DND-41 (cell line): ENCODE data around the gene ZNRF2.
"Not testable (repeated sequence)": the region's sequence is repeated elsewhere in the genome, so short reads cannot be mapped to it uniquely, and the experiment has no call there.

Source experiments
- ATAC-seq: fragments of 200-7000 bp; cut with Tn5 transposase; 3 replicates; pipeline ENCODE4 v1.9.1; 2021; ENCODE audit warnings: low read depth; ENCODE audit not compliant: insufficient read depth
- DNase-seq: peaks from one replicate; pipeline ENCODE4 v3.0.0-alpha.2; 2020
- H2AFZ ChIP-seq: 2 replicates; pipeline ENCODE4 v1.6.0; 2012; ENCODE audit warnings: low read depth, low read length
- H3K27ac ChIP-seq: 2 replicates; pipeline ENCODE4 v1.5.1; 2012; ENCODE audit warnings: low read length, inconsistent platforms
- H3K27me3 ChIP-seq: fragments of 200-600 bp; sonication (generic); 2 replicates; pipeline ENCODE4 v1.6.0; 2012; ENCODE audit warnings: low read length, mild to moderate bottlenecking, inconsistent platforms; ENCODE audit not compliant: insufficient read depth, poor library complexity
- H3K36me3 ChIP-seq: 2 replicates; pipeline ENCODE4 v1.5.1; 2012; ENCODE audit warnings: low read length, inconsistent platforms; ENCODE audit not compliant: insufficient read depth
- H3K4me1 ChIP-seq: 2 replicates; pipeline ENCODE4 v1.5.1; 2012; ENCODE audit warnings: mild to moderate bottlenecking, low read length; ENCODE audit not compliant: insufficient read depth
- H3K4me2 ChIP-seq: 2 replicates; pipeline ENCODE4 v1.6.0; 2012; ENCODE audit warnings: mild to moderate bottlenecking, moderate library complexity, low read length, inconsistent platforms; ENCODE audit not compliant: insufficient read depth
- H3K4me3 ChIP-seq, 2 experiments: fragments of 200-600 bp in 1 of 2; shearing (Covaris generic) in 1 of 2; 2 replicates each; pipeline ENCODE4 v1.5.1; 2012 to 2016; ENCODE audit warnings: inconsistent platforms in 2 of 2, low read length in 2 of 2, mild to moderate bottlenecking in 2 of 2, low read depth in 1 of 2, moderate library complexity in 1 of 2
- H3K79me2 ChIP-seq: 2 replicates; pipeline ENCODE4 v1.6.0; 2012; ENCODE audit warnings: low read length, inconsistent platforms; ENCODE audit not compliant: insufficient read depth
- H3K9ac ChIP-seq: 2 replicates; pipeline ENCODE4 v1.6.0; 2012; ENCODE audit warnings: low read depth, mild to moderate bottlenecking, inconsistent platforms, low read length, moderate library complexity
- H3K9me3 ChIP-seq: 2 replicates; pipeline ENCODE4 v1.5.1; 2012; ENCODE audit warnings: low read length, moderate library complexity, mild to moderate bottlenecking, inconsistent platforms; ENCODE audit not compliant: insufficient read depth, severe bottlenecking
- H4K20me1 ChIP-seq: 2 replicates; pipeline ENCODE4 v1.6.0; 2012; ENCODE audit warnings: low read length; ENCODE audit not compliant: insufficient read depth
- EZH2 ChIP-seq: IDR thresholded peaks from 3 replicates; pipeline ENCODE4 v1.6.1; 2012; ENCODE audit warnings: borderline replicate concordance, low read depth, mild to moderate bottlenecking, moderate library complexity, low read length, inconsistent platforms; ENCODE audit not compliant: severe bottlenecking
- TF ChIP-seq, protein P1 (sequence below): IDR thresholded peaks from 2 replicates; pipeline ENCODE4 v1.5.1; 2012; ENCODE audit warnings: borderline replicate concordance, low read length, moderate library complexity, mild to moderate bottlenecking; ENCODE audit not compliant: poor library complexity, severe bottlenecking; ENCODE audit errors: extremely low read depth

The ZNRF2 gene

DNA sequence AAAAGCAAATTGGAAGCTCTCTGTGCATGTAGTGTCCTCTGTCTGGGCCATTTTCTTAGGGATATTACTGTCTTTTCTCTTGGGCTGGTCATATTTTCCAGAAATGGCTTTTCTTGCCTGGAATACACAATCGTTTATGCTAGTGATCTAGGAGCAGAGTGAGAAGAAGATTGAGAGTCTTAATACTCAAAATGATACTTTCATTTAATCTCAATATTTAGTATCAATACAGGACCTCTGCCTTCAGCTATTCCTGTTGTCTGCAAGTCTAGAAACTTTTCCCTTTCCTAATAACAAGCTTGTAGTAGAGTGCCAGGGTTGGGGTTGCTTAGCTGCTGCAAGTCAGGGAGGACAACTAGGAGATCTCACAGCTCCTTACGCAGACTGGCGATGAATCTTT is 14.0 kb downstream of the ZNRF2 start:
- H3K4me1 ChIP-seq, H3K27ac ChIP-seq: not testable (repeated sequence)

DNA sequence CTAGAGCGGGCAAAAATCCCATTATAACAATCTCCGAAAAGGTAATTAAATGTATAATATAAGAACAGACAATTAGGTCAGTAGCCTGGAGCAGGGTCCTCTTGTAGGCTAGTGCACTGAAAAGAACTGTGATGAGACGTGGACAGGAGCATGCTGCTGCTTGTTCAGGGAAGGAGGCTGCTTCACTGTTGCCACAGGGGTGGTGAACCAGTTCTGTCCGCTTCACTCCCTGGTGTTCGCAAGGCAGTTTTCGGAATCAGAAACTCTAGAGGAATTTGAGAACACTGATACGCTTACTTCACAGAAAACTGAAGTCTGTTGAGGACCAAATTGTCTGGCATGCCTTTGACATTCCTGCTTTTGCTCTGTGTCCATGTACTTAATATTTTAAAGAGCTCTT is 17.4 kb downstream of the ZNRF2 start:
- ATAC-seq, result no peak
- Histone ChIP-seq H4K20me1 (peaks cover 53% of the 10 kb centered on the region), H3K79me2 (peaks cover 98% of the 10 kb centered on the region)

More for the DNA sequence above, 14.0 kb downstream of the ZNRF2 start:
- H3K4me2 ChIP-seq, DNase-seq, ATAC-seq, H3K36me3 ChIP-seq, H3K9me3 ChIP-seq, H3K27me3 ChIP-seq, H2AFZ ChIP-seq, H3K4me3 ChIP-seq, H3K9ac ChIP-seq: not testable (repeated sequence)
- Histone ChIP-seq H3K79me2 (peaks cover 97% of the 10 kb centered on the region), H4K20me1 (peaks cover 60% of the 10 kb centered on the region)

DNA sequence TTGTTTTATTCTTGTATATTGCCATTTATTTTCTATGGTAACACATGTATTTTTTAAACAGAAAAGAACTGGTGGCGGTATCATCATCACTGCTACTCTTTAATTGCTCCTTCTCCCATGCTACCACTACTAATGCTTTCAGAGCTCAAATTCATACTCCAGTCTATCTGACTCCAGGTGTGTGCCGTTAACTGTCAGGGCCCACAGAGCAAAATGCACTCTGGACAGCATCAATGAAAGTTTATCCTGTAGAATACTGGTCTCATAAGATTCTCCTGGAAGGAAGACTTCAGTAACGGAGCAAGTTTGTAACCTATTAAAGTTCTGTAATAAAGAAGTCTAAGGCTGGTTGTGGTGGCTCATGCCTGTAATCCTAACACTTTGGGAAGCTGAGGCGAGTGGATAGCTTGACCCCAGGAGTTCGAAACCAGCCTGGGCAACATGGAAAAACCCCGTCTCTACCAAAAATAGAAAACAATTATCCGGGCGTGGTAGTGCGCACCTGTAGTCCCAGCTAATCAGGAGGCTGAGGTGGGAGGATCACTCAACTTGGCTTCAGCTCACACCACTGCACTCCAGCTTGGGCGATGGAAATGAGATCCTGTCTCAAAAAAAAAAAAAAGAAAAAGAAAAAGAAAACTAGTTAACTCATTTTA is 18.4 kb downstream of the ZNRF2 start:
- ATAC-seq (no peak), DNase-seq (no peak)
- Histone ChIP-seq H3K9ac (no peak overlapping the region), H3K4me3 (no peak overlapping the region), H3K4me2 (no peak overlapping the region), H3K4me1 (no peaks in the 10 kb centered on the region), H4K20me1 (peaks cover 53% of the 10 kb centered on the region), H3K79me2 (peaks cover 100% of the 10 kb centered on the region), H3K27ac (no peak overlapping the region), H3K36me3 (no peaks in the 10 kb centered on the region), H3K27me3 (no peaks in the 10 kb centered on the region), H3K9me3 (no peaks in the 10 kb centered on the region), H2AFZ (no peak overlapping the region)
- no peak for TF ChIP-seq EZH2
- TF ChIP-seq, protein P1, sequence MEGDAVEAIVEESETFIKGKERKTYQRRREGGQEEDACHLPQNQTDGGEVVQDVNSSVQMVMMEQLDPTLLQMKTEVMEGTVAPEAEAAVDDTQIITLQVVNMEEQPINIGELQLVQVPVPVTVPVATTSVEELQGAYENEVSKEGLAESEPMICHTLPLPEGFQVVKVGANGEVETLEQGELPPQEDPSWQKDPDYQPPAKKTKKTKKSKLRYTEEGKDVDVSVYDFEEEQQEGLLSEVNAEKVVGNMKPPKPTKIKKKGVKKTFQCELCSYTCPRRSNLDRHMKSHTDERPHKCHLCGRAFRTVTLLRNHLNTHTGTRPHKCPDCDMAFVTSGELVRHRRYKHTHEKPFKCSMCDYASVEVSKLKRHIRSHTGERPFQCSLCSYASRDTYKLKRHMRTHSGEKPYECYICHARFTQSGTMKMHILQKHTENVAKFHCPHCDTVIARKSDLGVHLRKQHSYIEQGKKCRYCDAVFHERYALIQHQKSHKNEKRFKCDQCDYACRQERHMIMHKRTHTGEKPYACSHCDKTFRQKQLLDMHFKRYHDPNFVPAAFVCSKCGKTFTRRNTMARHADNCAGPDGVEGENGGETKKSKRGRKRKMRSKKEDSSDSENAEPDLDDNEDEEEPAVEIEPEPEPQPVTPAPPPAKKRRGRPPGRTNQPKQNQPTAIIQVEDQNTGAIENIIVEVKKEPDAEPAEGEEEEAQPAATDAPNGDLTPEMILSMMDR, result no peak

More for the DNA sequence above, 17.4 kb downstream of the ZNRF2 start:
- Histone ChIP-seq H3K4me1 (no peaks in the 10 kb centered on the region), H3K4me2 (no peak overlapping the region), H3K9ac (no peak overlapping the region), H3K36me3 (no peaks in the 10 kb centered on the region), H3K27me3 (no peaks in the 10 kb centered on the region), H2AFZ (no peak overlapping the region), H3K4me3 (no peak overlapping the region), H3K27ac (no peak overlapping the region), H3K9me3 (no peaks in the 10 kb centered on the region)
- TF ChIP-seq EZH2, result no peak
- TF ChIP-seq, protein P1, result no peak
- DNase-seq, result no peak

GRCh38 chr7:30303312-30304039 is 19.1 kb downstream of the ZNRF2 start:
- Histone ChIP-seq H3K4me3 (no peak overlapping the region), H4K20me1 (peaks cover 57% of the 10 kb centered on the region), H3K79me2 (peaks cover 100% of the 10 kb centered on the region), H3K4me1 (no peaks in the 10 kb centered on the region), H3K27ac (no peak overlapping the region), H3K27me3 (no peaks in the 10 kb centered on the region), H3K4me2 (no peak overlapping the region), H3K9ac (no peak overlapping the region), H3K36me3 (no peaks in the 10 kb centered on the region), H2AFZ (no peak overlapping the region), H3K9me3 (no peaks in the 10 kb centered on the region)
- TF ChIP-seq, protein P1, result no peak
- TF ChIP-seq EZH2, result no peak
- DNase-seq, result no peak
- no peak for ATAC-seq
